Upper lobe of right lung (tissue), 1 donor: ENCODE data around the gene CEP152. TPM values are rescaled to one million over a fixed set of nuclear protein-coding genes. Genes with fewer than 3 reads are reported as not detected.
"Not testable (repeated sequence)": the region's sequence is repeated elsewhere in the genome, so short reads cannot be mapped to it uniquely, and the experiment has no call there.

ENCODE experiments used
- ATAC-seq: fragments of 200-7000 bp; cut with Tn5 transposase; one replicate; pipeline ENCODE4 v1.9.1; 2020; ENCODE audit warnings: mild to moderate bottlenecking, moderate library complexity
- DNase-seq: peaks from one replicate; pipeline ENCODE4 v3.0.0-alpha.2; 2020
- H3K27ac ChIP-seq: fragments of 200-600 bp; one replicate; pipeline ENCODE4 v1.8.0; 2022
- H3K27me3 ChIP-seq: fragments of 200-600 bp; one replicate; pipeline ENCODE4 v1.8.0; 2022; ENCODE audit warnings: mild to moderate bottlenecking
- H3K36me3 ChIP-seq: fragments of 200-600 bp; one replicate; pipeline ENCODE4 v1.8.0; 2022
- H3K4me1 ChIP-seq: fragments of 200-600 bp; one replicate; pipeline ENCODE4 v1.8.0; 2022
- H3K4me3 ChIP-seq: fragments of 200-600 bp; one replicate; pipeline ENCODE4 v1.8.0; 2022; ENCODE audit warnings: mild to moderate bottlenecking
- H3K9me3 ChIP-seq: fragments of 200-600 bp; one replicate; pipeline ENCODE4 v1.8.0; 2022
- CTCF ChIP-seq: fragments of 200-600 bp; IDR thresholded peaks from one replicate; pipeline ENCODE4 v1.8.0; 2022; ENCODE audit warnings: antibody characterized with exemption
- intact Hi-C: fragments of 100-400 bp; cut with DNase I; formaldehyde crosslinking; loops from one replicate; pipeline ENCODE4 v1.11.0; 2022
- long read RNA-seq: library from polyadenylated mRNA; unstranded; transcript quantifications from one replicate; pipeline ENCODE4 v2.0.0, GENCODE V29; 2021
- total RNA-seq: library from RNA; stranded (reverse); fragmentation: NEBNext Ultra II Directional; extraction: Animal tissue kit (Norgen Biotek cat#: 25700); gene quantifications from one replicate; pipeline ENCODE4 v1.2.1, GENCODE V29; 2021
- donor health status: DM: no; HTN: yes; CAD: no; lungs with severe emphysema.

Gene CEP152
- total RNA-seq: 4.2 TPM
- long read RNA-seq, full-length matches to known transcripts: 1 of 2 reads
- long read RNA-seq, partial matches to known transcripts: 1 of 2 reads
- long read RNA-seq, other reads (novel, unspliced or antisense): 0 of 2 reads

- Histone ChIP-seq H3K27me3 (no peaks in the 10 kb centered on the region), H3K36me3 (no peaks in the 10 kb centered on the region), H3K4me3 (peak within 1 kb of the TSS; percentile 96), H3K27ac (peak within 1 kb of the TSS; percentile 65), H3K9me3 (no peaks in the 10 kb centered on the region), H3K4me1 (peaks cover 7% of the 10 kb centered on the region)
- TF ChIP-seq CTCF: no peak
- intact Hi-C loops: no loop called here
- DNase-seq: peak; percentile 98
- peak; percentile 100 for ATAC-seq
These were observed at the start of gene CEP152 for GRCh38 chr15:48810414-48811324. Gene CEP152, minus strand, starts transcription at chr15:48811069. Its CDS starts 5,420 bp downstream, at chr15:48805649.

- H3K27ac ChIP-seq: no peak overlapping the region
- DNase-seq (no peak), ATAC-seq (no peak)
- H3K4me1 ChIP-seq: peaks cover 3% of the 10 kb centered on the region
- intact Hi-C loops: no loop called here
- no peak overlapping the region for H3K4me3 ChIP-seq
- no peak for TF ChIP-seq CTCF
- H3K27me3 ChIP-seq: no peaks in the 10 kb centered on the region
- no peaks in the 10 kb centered on the region for H3K9me3 ChIP-seq
- H3K36me3 ChIP-seq: no peaks in the 10 kb centered on the region
These were observed 48.6 kb upstream of the CEP152 start for GRCh38 chr15:48859426-48859825.

GRCh38 chr15:48858401-48858800, 47.5 kb upstream of the CEP152 start:
- H3K4me1 ChIP-seq: peaks cover 3% of the 10 kb centered on the region
- H3K27ac ChIP-seq: no peak overlapping the region
- TF ChIP-seq CTCF: no peak
- DNase-seq: no peak
- no peaks in the 10 kb centered on the region for H3K36me3 ChIP-seq
- H3K9me3 ChIP-seq: no peaks in the 10 kb centered on the region
- no peaks in the 10 kb centered on the region for H3K27me3 ChIP-seq
- no peak overlapping the region for H3K4me3 ChIP-seq
- intact Hi-C loops: no loop called here
- no peak for ATAC-seq

- no peak overlapping the region for H3K4me3 ChIP-seq
- ATAC-seq (no peak), DNase-seq (no peak)
- no peak for TF ChIP-seq CTCF
- H3K36me3 ChIP-seq: no peaks in the 10 kb centered on the region
- no peak overlapping the region for H3K27ac ChIP-seq
- intact Hi-C loops: no loop called here
- no peaks in the 10 kb centered on the region for H3K27me3 ChIP-seq
- no peaks in the 10 kb centered on the region for H3K9me3 ChIP-seq
- H3K4me1 ChIP-seq: peaks cover 3% of the 10 kb centered on the region
These were observed 46.1 kb upstream of the CEP152 start for GRCh38 chr15:48856942-48857341.

GRCh38 chr15:48855501-48856440, 44.9 kb upstream of the CEP152 start:
- no peak overlapping the region for H3K4me3 ChIP-seq
- intact Hi-C loops: no loop called here
- peak; percentile 43 for TF ChIP-seq CTCF
- no peak overlapping the region for H3K27ac ChIP-seq
- ATAC-seq (peak; percentile 64), DNase-seq (no peak)
- H3K36me3 ChIP-seq: no peaks in the 10 kb centered on the region
- no peaks in the 10 kb centered on the region for H3K9me3 ChIP-seq
- H3K4me1 ChIP-seq: peaks cover 3% of the 10 kb centered on the region
- no peaks in the 10 kb centered on the region for H3K27me3 ChIP-seq

- H3K36me3 ChIP-seq, DNase-seq, H3K4me1 ChIP-seq, intact Hi-C loops, ATAC-seq, H3K27ac ChIP-seq, H3K4me3 ChIP-seq, H3K9me3 ChIP-seq, H3K27me3 ChIP-seq: not testable (repeated sequence)
These were observed 43.6 kb upstream of the CEP152 start for GRCh38 chr15:48854434-48854833.
